ENCODE data around the gene GPSM1. TPM values are rescaled to one million over a fixed set of nuclear protein-coding genes. Genes with fewer than 3 reads are reported as not detected.

GPSM1 gene
- total RNA-seq, 1 donor from 2014 or later: 4.8 TPM

DNA sequence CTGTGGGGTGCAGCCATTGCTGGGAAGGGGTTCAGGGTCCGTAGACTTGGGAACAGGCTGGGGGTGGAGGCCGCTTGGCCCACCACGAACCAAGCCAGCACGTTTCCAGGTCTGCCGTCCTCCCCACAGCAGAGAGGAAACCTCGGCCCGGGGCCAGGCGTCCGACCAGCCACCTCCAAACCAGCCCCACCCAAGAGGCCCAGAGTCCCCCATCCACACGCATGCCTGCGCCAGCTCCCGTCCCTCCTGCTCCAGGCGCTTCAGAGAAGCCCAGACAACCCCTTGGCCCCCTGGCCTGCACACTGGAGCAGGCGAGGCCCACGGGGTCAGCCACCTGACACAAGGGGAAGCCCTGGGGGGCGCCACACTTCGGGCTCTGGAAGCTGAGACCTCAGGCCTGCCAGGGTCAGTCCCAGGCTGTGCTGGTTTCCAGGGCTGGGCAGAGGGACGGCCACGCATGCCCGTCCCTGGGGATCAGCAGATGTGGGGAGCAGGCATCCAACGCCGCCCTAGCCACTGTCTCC lies 29.9 kb downstream of the GPSM1 start:
- no peak for DNase-seq (ENCODE audit: low spot score)
- no peak for ATAC-seq

DNA sequence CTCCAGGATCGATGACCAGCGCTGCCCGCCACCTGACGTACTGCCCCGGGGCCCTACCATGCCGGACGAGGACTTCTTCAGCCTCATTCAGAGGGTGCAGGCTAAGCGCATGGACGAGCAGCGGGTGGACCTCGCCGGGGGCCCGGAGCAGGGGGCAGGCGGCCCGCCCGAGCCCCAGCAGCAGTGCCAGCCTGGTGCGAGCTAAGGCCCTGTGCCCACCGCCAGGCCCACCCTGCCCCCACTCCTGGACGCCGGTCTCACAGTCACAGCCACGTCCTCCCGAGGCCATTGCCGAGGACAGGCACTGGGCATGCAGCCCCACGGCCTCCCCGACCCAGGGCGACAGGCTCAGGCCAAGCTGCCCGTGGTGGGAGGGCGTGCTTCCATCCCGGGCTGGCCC lies 30.7 kb downstream of the GPSM1 start:
- no peak for ATAC-seq

DNA sequence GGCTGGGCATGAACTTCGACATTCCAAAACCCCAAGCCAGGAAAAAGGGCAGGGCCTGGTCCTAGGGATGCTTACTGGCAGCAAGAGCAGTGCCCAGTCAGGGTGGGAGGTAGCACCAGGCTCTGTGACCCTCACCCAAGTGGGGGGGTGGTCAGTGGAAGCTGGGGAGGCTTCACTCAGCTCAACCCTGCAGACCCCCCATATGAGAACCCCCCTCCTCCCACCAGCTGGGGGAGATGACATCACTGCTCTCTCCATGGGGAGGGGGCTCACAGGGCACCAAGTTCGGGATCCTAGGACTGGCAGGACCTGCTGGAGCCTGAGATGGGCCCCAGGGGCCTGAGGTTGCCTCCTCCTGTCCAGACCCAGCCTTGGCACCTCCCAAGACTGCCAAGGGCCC lies 31.5 kb downstream of the GPSM1 start:
- DNase-seq (ENCODE audit: low spot score) (no peak), ATAC-seq (no peak)

More for the DNA sequence above, 30.7 kb downstream of the GPSM1 start:
- DNase-seq (ENCODE audit: low spot score): no peak

DNA sequence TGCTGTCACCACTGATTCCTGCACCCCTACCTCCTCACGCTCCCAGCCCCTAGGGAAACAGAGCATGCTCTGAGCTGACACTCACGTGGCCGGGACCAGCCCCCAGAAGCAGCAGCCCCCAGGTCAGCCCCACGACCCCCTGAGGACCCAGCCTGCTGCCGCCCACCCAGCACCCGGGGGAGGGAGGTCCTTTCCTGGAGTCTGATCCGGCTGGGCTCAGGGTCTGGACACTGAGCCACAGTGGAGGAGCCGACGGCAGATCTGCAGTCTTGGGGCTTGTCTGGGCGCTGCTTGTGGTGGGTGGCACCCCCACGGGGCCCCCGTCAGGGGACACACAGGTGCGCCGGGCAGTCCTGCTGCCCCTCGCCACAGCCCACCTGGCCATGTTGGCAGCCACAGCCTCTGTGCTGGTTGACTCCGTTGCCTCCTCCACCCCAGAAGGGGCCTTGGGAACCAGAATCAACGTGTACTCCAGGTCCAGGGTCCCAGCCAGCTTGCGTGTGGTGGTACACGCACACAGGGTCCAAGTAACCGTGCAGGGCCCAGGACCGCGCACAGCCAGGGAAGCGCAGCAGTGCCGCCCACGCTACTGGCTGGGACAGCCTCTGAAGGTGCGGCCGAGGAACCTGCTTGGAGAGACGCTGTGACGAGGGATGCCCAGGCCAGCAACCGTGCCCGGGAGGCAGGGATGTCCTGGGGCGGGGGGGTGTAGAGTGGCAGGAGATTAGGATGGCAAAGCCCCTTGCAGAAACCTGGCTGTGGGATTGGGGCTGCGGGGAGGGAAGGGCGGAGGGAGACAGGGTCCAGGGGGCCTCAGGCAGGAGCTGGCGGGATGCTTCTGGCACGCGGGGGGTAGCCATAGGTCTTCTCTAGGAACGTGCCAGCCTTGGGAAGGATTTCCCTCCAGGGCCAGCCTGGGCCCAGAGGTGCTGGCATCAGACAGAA lies 32.7 kb downstream of the GPSM1 start:
- ATAC-seq (no peak), DNase-seq (ENCODE audit: low spot score) (no peak)

DNA sequence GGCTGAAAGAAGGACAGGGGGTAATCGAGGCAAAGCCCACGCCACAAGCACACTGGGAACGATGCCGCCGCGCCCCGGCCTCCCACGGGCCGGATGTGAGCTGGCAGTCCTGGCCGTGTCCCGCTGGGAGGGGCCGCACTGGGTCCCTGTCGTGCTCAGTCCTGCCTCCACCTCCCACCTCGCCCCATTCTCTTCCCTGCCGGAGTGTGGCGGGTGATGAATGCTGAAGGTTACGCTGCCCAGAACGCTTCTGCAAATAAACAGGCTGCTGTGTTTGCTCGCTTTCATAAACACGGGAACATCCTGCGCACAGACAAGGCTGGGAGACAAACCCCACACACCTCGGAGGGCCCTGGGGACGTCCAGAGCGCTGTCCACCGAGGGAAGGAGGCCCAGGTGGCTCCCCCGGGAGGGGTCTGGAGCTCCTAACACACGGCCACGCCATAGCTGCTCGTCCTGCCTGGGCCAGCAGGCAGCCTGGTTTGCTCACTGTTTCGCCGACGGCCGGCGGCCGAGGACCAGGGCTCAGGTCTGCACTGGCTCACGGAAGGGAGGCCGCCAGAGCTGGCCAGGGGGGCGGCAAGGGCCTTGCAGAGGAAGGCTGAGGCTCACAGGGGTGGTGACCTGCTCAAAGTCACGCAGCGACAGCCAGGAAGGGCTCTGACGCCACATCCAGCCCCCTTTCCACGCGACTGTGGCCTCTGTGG lies 33.9 kb downstream of the GPSM1 start:
- no peak for ATAC-seq

DNA sequence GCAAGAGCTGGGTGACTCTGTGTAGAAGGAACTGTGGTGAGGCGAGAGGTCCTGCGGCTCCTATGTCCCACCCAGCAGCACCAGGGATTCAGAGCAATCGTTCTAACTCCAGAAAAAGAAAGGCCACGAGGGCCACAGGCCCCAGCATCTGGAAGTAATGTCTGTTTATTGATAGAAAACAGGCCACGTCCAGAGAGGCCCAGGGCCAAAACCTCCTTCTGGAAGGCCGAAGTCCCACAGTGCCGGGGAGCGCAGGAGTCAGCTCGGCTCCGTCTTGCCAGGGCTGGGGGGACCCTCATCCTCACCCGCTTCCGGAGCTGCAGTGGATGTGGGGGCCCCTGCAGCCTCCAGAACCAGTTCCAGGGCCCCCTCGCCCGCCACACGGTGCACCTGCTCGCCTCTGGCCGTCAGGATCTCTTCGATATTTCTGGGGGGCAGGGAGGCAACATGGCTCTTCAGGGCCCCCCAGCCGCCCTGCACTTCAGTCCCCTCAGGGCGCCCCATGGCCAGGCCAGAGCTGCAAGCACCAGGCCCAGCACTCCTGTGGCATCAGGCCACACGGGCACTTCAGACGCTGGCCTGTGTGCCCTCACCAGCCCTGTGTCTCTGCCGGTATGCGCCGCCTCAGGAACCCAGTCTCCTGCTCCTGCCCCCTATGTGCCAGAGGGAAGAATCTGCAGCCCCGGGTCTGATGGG lies 34.6 kb downstream of the GPSM1 start:
- no peak for DNase-seq (ENCODE audit: low spot score)

More for the DNA sequence above, 33.9 kb downstream of the GPSM1 start:
- DNase-seq (ENCODE audit: low spot score): no peak

DNA sequence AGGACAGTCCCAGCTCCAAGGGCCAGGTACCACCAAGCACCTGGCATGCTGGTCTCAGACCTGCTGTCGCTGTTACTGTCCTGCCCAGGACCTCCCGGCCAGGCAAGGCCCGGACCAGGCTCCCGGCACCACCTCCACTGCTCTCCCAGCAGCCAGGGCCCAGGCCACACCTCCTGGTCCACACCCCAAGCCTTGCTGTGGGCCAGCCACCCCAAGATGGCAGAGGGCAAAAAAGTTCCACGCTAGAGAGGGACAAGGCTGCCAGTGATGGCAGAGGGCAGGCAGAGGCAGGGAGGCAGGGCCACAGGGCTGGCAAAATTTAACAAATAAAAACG lies 35.1 kb downstream of the GPSM1 start:
- DNase-seq (ENCODE audit: low spot score) (no peak), ATAC-seq (no peak)

More for the DNA sequence above, 34.6 kb downstream of the GPSM1 start:
- no peak for ATAC-seq

DNA sequence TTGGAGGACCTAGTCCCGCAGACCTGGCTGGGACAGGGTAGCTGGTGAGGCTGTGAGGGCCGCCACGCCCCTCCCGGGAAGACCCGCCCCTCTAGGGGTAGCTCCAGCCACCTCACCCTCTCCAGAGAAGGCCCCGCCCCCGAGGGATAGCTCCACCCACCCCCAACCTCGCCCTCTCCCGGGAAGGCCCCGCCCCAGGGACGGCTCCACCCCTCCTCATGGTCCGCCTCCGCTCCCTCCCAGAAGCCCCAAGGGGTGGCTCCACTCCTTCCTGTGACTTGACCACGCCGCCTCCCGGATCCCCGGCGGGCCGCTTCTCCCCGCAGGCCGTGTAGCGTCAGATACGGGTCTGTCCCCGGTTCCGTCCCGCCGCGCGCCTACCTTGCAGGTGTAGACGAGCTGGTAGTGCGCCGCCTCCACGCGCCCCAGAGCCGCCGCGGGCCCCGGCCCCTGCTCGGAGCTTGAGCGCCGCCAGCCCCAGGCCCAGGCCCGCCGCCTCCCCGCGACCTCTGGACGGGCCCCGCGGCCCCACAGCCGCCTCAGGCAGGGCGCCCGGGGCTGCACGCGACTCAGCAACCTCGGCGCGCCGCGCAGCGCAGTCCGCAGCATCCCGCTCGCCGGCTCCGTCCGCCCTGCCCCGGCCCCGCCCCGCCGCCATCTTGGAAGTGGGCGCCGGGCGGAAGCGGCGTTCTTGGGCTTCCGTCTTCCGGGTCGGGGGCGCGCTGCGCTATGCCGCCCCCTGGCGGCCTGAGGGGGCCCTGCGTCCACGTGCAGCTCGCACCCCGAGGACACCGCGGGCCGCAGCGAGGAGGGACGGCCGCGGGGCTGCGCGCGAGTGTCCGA lies 36.0 kb downstream of the GPSM1 start, which contains the start of gene DNLZ:
Gene DNLZ, minus strand, starts transcription at position 639 of the 843 bp plus-strand sequence. Its CDS starts 30 bp downstream, at position 609.
- DNase-seq (ENCODE audit: low spot score): peak; percentile 97
- peak; percentile 93 for ATAC-seq

DNA sequence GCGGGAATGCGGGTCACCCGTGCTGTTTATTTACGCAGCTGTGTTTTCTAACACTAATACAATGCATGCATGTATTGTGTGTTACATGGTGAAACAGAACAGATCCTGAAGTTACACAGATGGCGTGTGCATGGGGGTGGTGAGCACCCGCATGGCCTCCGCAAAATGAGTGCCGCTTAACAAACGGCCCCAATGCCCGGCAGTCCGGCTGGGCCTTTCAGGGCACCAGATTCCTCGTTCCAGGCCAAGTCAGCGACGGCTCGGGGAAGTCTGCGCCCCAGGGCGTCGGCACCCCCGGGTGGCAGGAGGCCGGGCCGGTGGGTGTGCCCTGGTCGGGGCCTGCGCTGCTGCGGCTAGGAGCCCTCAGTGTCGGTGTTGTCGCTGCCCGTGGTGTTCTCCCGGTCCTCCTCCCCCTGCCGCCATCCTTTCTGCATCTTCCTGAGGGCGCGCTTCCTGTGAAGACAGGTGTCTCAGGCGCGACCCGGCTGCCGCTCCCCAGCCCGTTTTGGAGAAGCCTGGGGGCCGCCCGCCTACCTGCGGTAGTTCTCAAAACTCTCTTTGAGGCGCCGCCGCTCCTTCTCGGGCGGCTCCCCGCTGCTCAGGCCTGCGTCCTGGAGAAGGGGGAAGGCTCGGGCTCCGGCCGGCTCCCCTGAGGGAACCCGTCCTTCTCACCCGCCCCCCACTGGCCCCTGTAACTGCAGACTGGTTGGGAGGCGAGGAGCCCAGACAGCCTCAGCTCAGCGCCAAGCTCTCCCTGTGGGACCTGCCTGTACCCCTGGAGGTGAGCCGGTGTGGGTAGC lies 36.8 kb downstream of the GPSM1 start:
- ATAC-seq (no peak), DNase-seq (ENCODE audit: low spot score) (no peak)

DNA sequence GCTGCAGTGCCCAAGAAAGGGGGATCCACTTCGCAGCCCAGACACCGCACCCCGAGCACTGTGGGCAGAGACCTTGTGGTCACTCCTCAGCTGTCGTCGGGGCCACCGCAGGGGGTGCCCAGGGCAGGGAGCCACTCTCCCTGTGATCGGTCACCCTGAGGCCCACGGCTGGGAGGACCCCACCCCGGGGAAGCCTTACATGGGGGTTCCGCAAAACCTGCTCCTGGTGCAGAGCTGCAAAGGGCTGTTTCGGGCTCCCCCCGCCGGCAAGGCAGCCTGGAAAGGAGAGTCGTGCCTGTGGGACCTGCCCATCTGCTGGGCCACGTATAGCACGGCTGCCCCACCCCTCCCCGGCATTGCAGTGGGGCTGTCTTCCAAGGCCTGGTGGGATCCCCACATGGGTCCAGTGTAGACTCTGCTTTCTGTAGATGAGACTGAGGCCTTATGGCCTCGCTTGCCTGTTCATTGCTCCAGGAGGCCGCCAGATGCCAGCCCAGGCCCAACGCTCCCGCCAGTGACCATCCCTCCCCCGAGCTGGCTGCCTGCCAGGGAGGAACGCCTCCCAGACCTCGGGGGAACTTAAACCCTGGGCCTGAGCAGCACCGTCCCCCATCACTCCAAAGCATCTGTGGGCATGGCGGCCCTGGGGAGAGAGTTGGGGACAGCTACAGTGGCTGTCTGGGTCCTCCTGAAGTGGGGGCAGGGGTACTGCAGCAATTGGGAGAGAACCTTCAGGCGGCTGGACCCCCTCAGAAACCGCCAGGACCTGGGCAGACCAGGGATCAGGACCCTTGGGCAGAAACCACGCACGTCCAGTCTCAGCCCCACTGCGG lies 37.8 kb downstream of the GPSM1 start:
- ATAC-seq (no peak), DNase-seq (ENCODE audit: low spot score) (no peak)

DNA sequence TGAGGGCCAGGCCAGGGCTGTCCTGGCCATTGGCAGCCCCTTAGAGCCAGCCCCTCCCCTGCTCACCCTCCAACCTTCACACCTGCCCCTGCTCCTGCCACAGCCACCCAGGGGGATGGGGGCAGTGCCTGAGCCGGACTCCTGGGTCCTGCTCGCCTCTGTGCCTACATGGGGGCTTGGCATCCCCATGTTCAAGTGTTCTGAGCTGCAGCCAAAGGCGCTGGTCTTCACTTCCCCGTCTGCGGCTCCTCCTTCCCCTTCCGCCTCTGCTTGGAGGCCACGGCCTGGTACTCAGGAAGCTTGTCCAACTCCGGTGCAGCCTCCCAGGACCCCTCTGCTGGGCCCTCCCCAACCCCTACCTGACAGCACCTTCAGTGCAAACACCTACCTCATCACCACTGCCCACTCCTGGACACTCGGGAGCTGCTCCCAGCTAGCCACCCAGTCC lies 38.5 kb downstream of the GPSM1 start:
- ATAC-seq: no peak

DNA sequence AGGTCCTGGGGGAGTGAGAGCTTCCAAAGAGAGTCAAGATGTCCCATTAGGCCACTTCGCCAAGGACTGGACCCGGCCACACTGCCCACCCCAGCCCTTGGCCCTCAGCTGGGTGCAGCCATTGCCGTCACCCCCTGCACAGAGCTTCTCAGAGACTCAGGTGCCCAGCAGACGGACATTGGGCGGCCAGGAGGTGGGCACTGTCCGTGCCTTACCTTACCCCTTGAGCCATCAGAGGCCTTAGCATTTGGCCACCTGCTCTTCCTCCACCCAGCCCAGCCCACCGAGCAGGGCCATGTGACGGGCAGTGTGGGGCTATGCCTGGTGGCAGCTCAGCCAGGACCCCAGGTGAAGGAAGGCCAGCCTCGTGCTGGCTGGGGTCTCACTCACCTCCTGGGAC lies 39.5 kb downstream of the GPSM1 start:
- no peak for DNase-seq (ENCODE audit: low spot score)
- no peak for ATAC-seq

More for the DNA sequence above, 38.5 kb downstream of the GPSM1 start:
- DNase-seq (ENCODE audit: low spot score): no peak

DNA sequence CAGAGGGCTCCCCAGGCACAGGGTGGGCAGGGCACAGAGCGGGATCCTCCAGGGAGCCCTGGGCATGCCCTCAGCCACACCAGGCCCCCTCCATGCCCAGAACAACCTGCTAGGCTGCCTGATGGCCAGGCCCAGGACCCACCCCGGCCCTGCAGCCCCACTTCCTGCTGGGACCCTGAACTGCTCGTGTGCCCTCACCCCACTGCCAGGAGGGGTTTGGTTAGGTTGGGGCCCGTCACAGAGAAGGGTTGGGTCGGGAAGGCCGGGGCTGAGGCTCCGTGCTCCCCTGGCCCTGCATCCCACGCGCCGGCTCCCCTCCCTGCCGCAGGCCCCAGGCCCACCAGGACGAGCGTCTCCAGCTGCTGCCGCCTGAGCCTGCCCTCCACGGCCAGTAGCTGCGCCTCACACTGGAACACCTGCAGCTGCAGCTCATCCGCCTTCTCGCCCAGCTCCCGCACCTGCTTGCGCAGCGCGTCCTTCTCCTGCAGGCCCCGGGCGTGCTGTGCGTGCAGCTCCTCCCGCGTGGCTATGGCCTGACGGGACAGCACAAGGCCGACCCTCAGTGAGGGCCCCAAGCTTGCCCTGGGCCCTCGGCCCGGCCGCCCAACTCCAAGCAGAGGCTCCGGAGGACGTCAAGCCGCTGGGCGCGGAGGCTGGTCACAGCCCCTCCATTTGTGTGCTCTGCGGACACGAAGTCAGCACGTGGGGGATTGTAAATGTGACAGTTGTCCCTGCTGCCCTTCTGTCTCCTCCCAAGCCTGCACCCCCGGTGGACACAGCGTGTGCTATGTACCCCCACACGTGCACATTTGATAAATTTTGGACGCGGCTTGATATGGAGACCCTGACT lies 40.2 kb downstream of the GPSM1 start:
- ATAC-seq (no peak), DNase-seq (ENCODE audit: low spot score) (no peak)

DNA sequence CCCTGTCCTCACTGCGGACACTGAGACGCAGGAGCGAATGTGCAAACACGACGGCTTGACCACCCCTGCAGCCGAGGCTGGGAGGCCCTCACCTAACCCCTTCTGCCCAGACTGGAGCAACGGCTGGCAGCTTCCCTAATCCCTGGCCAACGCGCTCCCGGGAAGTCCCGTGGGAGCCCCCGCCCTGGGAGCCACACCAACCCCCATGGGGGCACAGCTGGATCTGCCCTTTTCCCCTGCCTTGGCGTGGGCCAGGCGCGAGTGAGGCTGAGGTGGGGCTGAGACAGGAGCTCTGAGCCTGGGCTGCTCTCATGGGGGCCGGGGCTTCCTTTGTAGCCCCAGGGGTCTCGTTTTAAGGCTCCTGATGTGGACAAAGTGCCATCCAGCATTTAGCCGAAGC lies 40.9 kb downstream of the GPSM1 start:
- ATAC-seq (no peak), DNase-seq (ENCODE audit: low spot score) (no peak)

DNA sequence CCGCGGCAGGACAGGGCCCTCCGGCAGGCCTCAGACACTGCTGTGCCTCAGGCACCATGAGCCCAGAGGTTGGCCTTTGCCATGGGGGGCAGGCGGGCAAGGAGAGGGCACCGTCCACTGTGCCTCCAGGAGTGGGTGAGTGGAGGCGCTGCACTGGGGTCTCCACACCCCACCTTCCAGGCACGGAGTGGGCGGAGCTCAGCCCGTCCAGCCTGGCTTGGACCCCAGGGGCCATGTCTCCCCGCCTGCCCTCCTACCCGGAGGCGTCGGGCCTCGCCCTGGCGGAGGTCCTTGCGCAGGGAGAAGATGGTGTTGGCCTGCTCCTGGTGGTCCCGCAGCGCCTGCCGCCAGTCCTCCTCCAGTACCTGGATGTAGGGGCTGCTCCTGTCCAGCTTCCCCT lies 42.7 kb downstream of the GPSM1 start:
- DNase-seq (ENCODE audit: low spot score) (no peak), ATAC-seq (no peak)

DNA sequence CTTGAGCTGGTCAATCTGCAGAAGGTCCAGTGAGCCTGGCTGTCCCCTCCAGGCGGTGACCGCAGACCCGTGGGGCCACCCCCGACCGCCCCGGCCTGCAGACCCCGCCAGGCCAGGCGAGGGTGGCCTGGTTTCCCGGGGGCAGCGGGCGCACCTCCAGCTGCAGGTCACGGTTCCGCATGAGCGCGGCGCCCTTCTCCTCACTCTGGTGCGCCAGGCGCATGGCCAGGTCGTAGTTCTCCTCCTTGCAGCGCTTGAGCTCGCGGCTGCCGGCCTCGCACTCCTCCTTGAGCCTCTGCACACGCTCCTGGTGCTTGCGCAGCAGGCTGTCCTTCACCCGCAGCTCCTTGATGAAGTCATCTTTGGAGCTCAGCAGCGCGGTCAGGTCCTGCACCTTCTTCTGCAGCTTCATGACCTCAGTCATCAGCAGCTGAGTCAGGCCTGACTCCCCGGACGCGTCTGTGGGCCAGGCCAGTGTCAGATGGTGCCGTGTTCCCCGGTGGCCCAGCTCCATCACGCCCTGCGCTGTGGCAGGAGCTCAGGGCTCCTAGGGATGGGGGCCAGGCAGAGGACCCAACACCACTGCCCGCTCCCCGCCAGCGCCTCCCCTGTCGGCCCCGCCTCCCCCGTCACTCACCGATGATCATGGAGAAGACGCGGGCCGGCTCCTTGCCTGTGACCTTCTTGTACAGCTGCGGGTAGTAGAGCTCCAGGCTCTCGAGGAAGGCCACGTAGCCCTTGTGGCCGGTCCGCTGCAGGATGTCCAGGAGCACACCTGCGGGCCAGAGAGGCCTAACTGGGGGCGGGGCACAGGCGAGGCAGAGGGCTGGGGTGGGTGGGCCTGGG lies 43.6 kb downstream of the GPSM1 start:
- no peak for DNase-seq (ENCODE audit: low spot score)
- ATAC-seq: no peak

DNA sequence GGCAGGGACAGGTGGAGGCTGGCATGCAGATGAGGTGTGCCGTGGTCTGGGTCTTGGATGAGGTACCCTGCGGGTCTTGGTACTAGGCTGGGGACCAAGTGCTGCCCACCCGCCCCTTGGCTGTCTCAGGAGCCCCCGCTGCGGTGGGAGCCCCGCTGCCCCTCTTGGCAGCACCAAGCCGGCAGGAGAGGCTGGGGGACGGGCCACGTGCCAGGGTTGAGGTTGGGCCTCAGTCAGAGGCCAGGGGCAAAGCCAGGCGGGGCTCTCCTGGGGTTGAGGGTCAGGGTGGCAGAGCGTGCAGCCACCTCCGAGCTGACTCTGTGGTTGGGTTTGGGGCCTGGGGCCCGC lies 44.2 kb downstream of the GPSM1 start:
- DNase-seq (ENCODE audit: low spot score): no peak
- ATAC-seq: no peak
